GM15510 (cell line): Measurements from ENCODE around the gene PARVA.

ENCODE experiments used
- POLR2A ChIP-seq: IDR thresholded peaks from 3 replicates; pipeline ENCODE4 v1.6.1; 2011; ENCODE audit warnings: borderline replicate concordance; ENCODE audit not compliant: insufficient read length; ENCODE audit errors: extremely low read depth

PARVA gene

DNA sequence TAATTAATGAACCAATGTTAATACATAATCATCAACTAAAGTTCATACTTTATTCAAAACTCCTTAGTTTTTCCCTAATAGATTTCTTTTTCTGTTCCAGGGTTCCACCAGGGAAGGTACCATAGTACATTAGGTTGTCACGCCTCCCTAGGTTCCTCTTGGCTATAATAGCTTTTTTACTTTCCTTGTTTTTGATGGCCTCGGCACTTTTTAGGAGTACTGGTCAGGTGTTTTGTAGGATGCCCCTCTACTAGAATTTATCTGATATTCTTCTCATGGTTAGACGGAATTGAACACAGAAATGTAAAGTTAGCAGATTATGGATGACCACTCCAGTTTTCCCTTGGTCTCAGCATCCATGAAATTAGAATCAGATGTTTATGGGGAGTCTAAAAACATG, 34.0 kb downstream of the PARVA start:
- no peak for TF ChIP-seq POLR2A

DNA sequence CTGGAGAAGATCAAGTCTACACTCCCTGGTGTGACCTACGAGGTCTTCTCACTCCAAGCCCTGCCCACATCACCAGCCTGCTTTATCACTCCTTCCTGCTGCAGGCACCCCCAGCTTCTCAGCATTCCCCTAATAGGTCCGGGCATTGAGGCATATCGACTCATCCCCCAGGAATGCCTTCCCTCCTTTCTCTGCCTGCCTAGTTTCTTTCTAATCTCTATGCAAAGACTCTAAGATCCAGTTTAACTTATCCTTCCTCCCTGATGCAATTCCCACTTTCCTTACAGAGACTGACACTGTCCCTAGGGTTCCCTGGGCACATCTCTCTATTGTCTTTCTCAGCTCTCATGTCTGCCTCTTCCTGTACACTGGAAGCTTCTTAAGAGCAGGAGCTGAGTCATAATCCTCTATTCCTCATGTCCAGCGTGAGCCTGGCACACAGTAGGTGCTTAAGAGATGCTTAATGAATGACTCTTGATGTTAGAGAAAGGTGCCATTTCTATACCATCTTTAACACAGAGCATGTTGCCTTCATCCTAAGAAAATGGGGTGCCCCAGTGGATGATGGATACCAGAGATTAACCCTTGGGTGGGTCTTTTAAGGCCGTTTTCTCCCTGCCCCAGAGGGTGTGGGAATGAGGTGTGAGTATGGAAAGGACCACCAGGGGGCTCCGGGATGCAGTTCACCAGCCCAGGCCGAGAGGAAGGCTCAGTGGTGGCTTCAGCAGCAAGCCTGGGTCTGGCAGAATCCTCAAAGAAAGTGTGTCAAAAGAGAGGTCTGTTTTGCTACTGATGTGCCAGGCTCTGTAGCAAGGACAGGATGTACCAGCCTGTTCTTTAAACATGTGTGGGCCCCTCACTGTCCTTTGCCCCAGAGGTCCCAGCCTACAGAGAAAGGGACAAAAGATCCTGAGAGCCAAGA, 34.7 kb downstream of the PARVA start:
- TF ChIP-seq POLR2A = no peak

DNA sequence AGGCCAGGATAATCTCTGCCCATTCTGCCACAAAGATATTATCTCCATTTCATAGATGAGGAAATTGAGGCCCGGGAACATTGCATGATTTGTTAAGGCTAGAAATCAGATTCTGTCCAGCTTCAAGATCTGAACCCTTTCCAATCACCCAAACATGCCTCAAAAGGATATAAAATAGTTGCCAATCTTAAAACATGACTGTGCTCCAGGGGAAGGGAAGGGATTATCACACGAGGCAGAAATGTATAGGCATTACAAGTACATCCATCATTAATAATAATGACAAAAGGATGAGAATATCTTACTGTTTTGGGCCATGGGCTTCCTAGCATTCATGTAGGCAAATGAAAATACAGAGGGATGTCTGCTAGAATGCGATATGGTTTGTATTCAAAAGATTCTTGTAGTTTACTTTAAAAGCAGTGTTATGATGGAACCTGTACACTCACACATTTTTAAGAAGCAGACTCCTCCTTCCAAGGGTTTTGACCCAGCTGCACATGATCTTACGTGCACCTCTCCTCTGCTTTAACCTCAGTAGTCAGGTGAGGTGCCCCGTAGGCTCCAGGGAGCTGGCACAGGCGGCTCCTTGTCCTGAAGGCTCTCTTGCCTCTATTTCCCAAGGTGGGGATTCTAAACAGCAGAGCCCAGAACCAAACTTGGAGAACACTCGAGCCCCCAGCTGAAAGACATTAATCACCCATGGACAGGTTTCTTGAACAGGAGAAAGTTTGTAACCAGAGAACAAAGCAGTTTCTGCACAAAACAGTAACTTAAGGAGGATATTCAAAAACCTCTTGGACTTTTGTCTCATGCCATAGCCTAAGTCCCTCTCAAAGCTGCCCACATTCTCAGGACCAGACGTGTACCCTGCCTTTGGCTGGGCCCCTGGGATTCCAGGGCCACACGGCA, 36.0 kb downstream of the PARVA start:
- no peak for TF ChIP-seq POLR2A

DNA sequence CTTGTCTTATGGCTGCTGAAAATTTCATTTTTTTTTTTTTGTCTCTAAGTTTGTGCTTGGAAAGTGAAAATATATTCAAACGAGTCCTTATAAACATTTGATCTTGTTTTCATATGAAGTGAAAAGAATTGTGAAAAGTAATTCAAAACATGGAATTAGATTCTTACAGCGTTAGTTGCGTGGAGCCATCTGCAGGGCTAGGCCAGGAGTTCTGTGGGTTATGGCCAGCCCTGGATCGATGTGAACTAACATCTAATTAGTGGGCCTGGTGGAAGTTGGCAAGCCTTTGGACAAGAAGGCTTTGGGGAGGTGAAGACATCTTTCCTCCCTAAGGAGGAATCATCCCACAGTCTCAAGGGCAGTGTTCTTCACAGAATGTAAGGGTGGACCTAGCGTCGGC, 37.2 kb downstream of the PARVA start:
- TF ChIP-seq POLR2A = no peak

DNA sequence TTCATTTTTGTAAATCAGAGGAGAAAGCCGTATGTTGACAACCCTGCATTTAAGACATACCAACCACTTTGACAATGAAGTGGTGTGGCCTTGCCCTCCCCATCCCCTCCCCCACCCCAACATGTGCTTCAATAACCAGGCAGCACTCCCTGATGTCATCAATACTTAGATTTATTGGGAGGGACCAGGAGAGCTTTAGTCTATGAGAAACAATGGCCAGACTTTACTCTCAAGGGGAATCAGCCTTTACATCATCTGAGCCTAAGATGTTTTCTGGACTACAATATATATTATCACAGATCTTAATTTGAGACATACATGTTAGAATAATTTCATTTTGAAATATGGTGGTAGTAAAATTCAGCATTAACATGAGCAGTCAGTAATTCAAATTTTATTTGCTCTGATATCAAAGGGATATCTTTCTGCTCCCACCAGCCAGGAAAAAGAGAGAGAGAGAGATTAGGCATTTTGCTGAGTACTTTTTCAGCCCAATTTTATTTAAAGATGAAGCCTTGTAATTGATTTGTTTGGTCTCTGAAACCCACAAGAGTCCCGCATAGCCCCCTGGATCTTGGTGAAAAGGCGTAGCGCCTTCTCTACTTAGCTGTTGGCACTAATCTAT, 38.1 kb downstream of the PARVA start:
- no peak for TF ChIP-seq POLR2A

DNA sequence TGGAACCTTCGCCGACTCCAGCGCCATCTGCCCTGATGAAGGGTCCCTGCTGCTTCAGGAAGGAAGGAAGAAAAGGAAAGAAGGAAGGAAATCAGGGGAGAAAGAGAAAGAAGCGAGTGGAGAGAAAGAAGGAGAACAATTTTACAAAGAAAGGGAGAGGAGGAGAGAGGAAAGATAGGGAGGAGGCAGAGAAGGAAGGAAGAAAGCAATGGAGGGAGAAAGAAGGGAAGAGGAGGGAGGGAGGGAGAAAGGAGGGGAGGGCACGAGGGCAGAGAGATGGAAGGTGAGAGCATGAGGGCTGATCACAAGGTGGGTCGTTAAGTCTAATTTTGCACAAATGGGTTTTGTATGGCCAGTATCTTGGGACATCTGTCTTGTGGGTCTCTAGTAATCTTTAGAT, 39.2 kb downstream of the PARVA start:
- TF ChIP-seq POLR2A = no peak

DNA sequence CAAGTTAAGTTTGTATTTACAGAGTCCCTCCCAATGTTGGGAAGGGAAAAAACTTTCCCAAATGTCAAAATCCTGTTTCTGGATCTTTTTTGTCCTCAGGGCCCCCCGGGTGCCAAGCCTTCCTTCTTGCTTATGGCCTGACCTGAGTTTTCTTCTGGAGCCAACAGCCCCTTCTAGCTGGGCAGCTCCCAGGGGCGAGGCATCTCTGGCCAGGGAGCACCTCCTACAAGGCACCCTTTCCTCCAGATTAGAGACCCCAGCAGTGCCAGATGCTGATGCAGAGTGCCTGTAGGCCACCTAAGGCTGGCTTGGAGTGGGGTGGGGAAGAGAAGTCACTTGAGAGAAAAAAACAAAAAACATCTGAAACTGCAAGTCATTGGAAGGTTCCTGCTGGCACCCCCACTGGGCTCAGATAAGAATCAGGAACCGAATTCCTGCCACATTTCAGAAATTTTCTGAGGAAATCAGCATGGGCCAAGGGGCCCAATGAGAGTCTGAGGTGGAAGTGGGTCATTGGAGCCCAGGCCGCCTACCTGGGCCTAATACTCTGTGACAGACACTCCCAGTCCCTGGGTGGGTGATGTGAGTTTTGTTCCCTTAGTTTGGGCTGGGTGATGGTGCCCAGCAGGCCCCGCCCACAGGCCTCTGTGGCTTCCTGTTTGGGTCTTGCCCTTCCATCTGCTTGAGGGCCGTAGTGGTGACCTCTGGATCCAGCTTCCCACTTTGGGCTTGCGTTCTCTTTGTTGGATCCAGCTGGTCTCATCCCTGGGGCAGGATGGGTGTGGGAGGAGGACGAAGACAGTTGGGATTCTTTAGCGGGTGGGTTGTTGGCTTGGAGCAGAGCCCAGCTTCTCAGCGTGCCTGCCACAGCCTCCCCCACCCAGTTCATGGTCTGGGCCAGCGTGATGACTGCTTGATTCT, 40.6 kb downstream of the PARVA start:
- no peak for TF ChIP-seq POLR2A

DNA sequence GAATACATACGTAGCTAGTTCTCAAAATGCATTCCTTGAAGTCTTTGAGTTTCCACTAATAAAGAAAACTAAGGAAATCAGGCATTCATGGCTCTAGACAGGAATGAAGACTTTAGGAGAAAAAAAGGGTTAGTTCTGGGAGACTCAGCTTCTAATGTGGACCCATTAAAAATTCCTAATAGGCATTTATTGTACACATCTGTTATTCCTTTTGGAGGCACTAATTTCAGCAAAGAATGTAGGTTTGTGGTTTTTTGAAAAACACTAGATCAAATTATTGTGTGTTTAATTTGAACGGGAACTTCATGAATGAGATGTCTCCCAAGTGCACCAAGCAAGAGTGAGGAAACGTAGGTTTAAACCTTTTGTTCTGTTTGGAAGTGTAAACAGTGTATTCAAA, 42.7 kb downstream of the PARVA start:
- no peak for TF ChIP-seq POLR2A

DNA sequence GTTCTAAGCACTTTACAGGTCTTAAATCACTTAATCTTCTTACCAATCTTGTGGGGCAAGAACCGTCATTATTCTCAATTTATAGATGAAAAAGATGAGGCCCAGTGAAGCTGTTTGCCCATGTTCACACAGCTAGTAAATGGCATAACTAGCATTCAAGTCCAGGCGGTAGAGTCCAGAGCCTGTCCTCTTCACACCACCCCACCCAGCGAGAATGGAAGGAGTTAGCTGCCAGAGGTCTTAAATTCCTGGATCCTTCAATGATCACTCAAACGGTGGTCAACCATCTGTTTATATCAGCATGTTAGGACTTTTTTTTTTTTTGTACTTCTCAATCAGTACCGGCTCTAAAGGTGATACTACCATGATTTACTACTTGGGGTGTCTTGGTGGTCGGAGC, 43.3 kb downstream of the PARVA start:
- no peak for TF ChIP-seq POLR2A

DNA sequence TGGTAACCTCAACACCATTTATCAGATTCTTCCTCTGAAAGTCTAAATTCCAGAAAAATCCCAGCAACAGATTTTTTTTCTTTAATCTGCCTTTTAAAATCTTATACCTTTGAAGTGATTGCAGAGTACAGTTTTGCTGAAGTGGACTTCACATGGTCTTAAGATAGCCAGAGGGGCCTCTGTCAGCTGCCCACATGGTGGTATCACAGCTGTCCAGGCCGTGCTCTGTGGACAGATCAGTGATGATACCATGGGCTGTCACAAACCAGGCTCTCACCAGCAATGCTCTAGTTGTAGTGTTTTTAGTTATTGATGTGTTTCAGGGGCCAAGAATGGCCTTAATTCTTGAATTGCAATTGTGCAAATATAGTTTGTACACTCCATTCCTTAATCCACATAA, 44.0 kb downstream of the PARVA start:
- no peak for TF ChIP-seq POLR2A

DNA sequence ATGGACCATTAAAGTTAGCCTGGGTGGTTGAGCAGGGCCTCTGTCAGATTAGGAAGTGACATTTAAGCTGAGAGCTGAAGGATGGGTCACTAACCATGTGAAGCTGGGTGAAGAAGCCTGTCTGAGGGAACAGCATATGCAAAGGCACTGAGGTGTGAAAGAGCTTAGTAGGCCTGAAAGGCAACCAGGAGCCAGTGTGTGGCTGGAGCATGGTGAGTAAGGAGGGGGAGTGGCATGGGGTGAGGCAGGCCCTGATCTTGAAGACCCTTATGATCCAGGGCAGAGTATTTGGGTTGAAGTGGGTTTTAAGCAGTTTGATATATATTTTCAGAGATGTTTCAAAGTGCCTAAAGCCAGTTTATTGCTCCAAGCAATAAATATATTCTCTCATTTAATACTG, 48.8 kb downstream of the PARVA start:
- no peak for TF ChIP-seq POLR2A

DNA sequence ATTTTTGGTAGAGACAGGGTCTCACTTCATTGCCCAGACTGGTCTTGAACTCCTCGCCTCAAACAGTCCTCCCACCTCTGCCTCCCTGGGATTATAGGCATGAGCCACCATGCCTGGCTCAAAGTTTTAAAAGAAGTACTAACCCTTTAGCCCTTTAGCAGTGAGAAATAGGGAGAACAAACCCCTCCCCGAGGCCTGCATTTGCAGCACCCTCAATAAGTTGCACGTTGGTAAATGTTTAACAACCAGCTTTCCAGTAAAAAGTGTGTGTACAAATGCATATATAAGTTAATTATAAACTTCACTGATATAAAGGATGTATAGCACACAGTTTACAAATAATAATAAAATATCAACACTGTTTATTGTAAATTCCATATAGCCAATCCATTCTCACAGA, 51.8 kb downstream of the PARVA start:
- no peak for TF ChIP-seq POLR2A

DNA sequence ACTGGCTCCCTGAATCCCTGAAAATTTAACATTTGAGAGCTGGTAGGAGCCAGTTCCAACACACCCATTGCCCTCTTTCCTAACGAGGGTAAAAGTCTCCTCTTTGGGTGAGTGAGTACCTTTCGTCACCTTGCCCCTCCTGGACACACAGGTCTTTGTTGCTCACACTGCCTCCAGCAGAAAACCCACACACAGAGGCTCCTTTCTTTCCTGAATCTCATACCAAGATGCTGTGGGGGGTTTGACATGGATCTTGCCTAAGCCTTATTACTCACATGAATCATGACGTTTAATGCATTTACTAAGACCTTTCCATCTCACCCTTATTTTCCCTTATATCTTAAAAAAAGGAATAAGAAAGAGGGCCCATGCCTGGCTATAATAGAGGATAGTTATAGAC, 53.0 kb downstream of the PARVA start:
- TF ChIP-seq POLR2A = no peak

DNA sequence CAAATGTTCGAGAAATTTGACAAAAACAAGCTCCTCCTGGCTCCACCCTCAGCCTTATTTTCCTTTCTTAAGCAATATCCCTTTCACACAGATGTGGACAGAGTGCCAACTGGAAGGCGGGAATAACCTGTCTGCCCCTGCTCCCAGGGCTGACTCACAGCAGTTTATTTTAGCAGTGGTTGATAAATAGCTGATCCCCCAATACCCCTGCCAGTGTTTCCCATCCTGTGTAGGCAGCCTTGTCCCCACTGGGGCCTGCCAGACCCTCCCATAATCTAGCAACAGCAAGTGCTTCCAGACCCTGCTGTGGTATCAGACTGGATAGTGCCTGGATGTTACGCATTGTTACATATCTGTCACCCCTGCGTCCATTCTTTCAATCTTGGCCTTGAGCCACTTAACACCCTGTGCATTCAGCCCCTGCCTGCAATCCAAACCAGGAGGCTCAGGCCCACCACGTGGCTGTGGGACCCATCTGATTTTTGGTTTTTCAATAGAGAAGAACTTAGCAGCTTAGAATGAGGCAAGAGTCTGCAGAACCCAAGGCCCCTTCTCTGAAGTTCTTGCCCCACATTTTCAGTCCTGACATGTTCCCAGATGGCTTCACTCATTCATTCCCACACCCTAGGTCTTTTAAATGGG, 53.7 kb downstream of the PARVA start:
- no peak for TF ChIP-seq POLR2A
